Measurements from ENCODE around the gene NID1.
"Not testable (repeated sequence)": the region's sequence is repeated elsewhere in the genome, so short reads cannot be mapped to it uniquely, and the experiment has no call there.

The NID1 gene

GRCh38 chr1:235993652-235994051, 71.2 kb downstream of the NID1 start:
- DNase-seq, result no peak

- DNase-seq, result no peak
Measured at GRCh38 chr1:235992868-235993267, 72.0 kb downstream of the NID1 start.

- no peak for DNase-seq
Measured at GRCh38 chr1:235992346-235992745, 72.5 kb downstream of the NID1 start.

- DNase-seq, result no peak
Measured at GRCh38 chr1:235990330-235990795, 74.5 kb downstream of the NID1 start.

- DNase-seq, result no peak
Measured at GRCh38 chr1:235989105-235989504, 75.8 kb downstream of the NID1 start.

- peak; percentile 11 for DNase-seq
Measured at GRCh38 chr1:235986869-235987268, 78.0 kb downstream of the NID1 start.

GRCh38 chr1:235984041-235984825, 80.7 kb downstream of the NID1 start:
- no peak for DNase-seq

GRCh38 chr1:235980976-235981375, 83.9 kb downstream of the NID1 start:
- no peak for DNase-seq

GRCh38 chr1:235979716-235980333, 85.1 kb downstream of the NID1 start:
- no peak for DNase-seq

GRCh38 chr1:235979176-235979575, 85.7 kb downstream of the NID1 start:
- DNase-seq, result no peak

GRCh38 chr1:235976490-235976889, 88.4 kb downstream of the NID1 start:
- no peak for DNase-seq

GRCh38 chr1:235974616-235975015, 90.3 kb downstream of the NID1 start:
- no peak for DNase-seq

- DNase-seq, result not testable (repeated sequence)
Measured at GRCh38 chr1:235972691-235973090, 92.2 kb downstream of the NID1 start.

- no peak for DNase-seq
Measured at GRCh38 chr1:235972311-235972689, 92.6 kb downstream of the NID1 start.

- DNase-seq, result peak; percentile 92
Measured at GRCh38 chr1:235971571-235972310, 93.1 kb downstream of the NID1 start.

GRCh38 chr1:235971020-235971419, 93.9 kb downstream of the NID1 start:
- no peak for DNase-seq

GRCh38 chr1:235968831-235969230, 96.1 kb downstream of the NID1 start:
- no peak for DNase-seq

GRCh38 chr1:235966134-235966533, 98.8 kb downstream of the NID1 start:
- not testable (repeated sequence) for DNase-seq

- DNase-seq, result no peak
Measured at GRCh38 chr1:235960809-235961208, 104.1 kb downstream of the NID1 start.

GRCh38 chr1:235958021-235958420, 106.9 kb downstream of the NID1 start:
- no peak for DNase-seq

GRCh38 chr1:235955777-235956176, 109.1 kb downstream of the NID1 start:
- DNase-seq, result no peak

GRCh38 chr1:235954306-235955283, 110.3 kb downstream of the NID1 start:
- peak; percentile 40 for DNase-seq

GRCh38 chr1:235953801-235954200, 111.1 kb downstream of the NID1 start:
- no peak for DNase-seq

Measured in activated CD4-positive, alpha-beta T cell treated with anti-CD3 and anti-CD28 coated beads, Interleukin-2, amount 50 U/mL, for 16 hours (primary cell).